KG1 (cell line): ENCODE measurements around the gene STEAP1B.
"Not testable (repeated sequence)": the region's sequence is repeated elsewhere in the genome, so short reads cannot be mapped to it uniquely, and the experiment has no call there.

Experiments used
- DNase-seq: peaks from one replicate; lab custom pipeline; 2025; lab: John Stamatoyannopoulos, UW

The STEAP1B gene

GRCh38 chr7:22496912-22497311 lies 3.1 kb downstream of the STEAP1B start:
- not testable (repeated sequence) for DNase-seq

DNA sequence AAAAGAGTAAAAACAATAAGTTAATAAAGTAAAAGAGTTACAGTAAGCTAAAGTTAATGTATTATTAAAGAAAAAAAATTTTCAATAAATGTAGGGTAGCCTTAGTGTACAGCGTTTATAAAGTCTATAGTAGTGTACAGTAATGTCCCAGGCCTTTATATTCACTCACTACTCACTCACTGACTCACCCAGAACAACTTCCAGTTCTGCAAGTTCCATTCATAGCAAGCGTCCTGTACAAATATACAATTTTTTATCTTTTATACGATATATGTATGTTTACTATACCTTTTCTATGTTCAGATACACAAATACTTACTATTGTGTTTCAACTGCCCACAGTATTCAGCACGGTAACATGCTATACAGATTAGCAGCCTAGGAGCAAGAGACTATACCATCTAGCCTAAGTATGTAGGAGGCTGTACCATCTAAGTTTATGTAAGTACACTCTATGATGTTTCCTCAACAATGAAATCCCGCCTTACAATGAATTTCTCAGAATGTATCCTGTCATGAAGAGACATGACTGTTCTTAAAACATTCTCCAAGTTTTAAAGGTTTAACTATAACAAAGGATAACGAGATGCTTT lies 3.6 kb downstream of the STEAP1B start:
- DNase-seq: not testable (repeated sequence)

DNA sequence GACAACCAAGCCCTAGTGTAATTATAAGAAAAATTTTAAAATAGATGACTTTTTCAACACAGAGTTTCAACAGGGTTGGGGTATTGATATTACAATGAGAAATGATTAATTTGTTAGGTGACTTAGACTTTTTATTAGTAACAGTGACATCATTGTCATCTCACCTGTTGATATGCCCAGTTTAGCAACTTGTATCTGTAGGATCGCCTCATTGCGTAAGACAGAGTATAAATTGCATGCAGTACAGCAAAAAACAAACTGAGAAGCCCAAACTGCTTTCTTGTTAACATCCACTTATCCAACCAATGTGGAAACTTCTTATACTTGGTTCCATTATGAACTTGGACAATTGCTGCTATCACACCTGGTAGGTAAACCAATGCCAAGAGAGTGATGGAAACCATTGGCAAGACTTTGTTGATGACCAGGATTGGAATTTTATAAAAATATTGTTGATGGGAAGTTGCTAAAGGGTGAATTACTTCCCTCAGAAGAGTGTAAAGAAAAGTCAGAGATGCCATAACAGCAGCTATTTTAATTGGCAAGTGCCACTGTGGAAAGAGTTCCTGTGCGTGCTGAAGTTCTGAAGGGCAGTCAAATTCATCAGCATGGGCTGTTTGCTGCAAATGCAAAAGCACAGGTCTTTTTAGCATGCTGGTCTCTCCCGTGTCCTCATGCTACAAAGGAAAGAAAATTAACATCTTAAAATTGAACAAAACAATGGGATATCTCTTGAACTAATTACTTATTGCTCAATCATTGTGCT lies 6.6 kb downstream of the STEAP1B start:
- DNase-seq: not testable (repeated sequence)

DNA sequence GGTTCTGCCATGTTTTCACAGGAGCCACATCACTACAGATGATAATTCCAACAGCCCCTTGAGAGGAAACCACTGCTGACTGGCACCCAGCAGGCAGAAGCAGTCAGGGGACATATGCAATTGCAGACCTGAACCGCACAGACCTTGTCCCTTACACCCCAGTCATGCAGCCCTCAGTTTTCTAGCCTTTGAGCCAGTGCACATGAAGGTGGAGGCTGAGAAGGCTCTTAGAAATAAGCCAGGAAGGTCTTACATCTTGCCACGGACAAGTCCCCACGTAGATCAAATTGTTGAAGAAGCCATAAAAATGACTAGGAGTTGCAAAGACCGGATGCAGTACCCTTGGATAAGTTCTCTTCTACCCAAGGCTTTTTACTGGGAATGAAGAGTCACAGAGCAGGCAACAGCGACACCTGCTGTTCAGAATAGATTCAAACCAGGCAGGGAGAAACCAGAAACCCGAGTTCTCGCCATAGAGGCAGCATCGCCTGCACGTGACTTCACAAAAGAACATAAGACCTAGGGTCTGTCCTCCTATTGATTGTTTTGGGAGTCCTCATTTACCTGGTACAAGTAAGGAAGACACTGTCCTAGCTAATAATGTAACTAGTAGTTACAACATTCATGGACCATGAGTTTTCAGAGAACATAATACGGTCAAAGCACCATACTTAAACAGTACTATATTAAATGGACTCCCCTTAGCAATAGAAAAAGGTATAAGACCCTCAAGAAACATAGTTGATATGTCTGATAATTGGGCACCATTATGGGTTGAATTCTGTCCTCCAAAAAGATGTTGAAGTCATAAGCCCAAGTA lies 11.1 kb downstream of the STEAP1B start:
- DNase-seq: peak; percentile 49

DNA sequence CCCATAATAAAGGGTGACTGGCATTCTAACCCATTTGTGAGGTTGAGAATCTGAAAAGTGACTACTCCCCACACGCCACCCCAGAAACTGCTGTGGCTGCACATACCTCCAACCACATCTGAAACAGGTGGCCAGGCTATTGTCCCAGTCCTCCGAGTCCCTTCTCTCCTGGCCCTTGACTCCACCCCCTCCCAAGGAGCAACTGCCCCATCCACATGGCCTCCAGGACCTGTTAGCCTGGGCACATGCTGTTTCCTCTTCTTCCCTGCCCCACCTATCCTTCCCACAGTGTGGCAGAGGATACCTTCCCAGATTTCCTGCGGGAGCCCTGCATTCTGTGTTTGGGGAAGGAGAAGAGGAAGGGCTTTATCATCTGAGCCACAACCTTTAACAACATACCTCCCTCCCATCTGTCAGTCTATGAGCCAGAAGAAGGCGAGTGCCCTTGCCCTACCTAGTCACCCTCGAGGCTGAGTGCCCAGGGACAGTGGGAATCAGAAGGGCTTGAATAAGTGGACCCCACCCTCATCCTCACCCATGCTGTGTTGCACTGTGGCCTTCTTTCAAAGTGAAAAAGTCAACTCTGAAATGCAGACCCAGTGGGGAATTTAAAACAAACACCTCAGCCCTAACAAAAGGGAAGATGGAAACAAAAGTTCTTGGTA lies 11.9 kb downstream of the STEAP1B start:
- no peak for DNase-seq

GRCh38 chr7:22486597-22486996 lies 13.4 kb downstream of the STEAP1B start:
- no peak for DNase-seq

- no peak for DNase-seq
These were observed 14.8 kb downstream of the STEAP1B start for GRCh38 chr7:22485189-22485588.

GRCh38 chr7:22482503-22482902 lies 17.5 kb downstream of the STEAP1B start:
- no peak for DNase-seq

DNA sequence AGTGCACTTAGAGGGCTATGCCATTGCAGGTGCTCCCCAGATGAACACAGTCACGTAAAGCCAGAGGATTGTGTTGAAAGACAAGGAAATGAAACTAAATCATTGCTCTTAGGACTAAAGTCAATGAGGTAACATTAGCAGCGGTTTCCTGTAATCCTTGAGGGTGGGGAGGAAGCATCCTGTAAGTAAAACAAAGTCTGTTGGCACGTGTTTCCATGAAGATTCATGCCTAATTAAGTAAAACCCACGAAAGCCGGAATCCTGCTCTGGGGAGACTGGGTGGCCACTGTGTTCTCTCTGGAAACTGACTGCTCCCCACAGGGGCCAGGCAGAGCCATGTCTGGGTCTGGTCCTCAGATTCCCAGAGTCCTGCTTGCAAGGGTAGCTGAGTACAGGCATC lies 18.3 kb downstream of the STEAP1B start:
- no peak for DNase-seq

DNA sequence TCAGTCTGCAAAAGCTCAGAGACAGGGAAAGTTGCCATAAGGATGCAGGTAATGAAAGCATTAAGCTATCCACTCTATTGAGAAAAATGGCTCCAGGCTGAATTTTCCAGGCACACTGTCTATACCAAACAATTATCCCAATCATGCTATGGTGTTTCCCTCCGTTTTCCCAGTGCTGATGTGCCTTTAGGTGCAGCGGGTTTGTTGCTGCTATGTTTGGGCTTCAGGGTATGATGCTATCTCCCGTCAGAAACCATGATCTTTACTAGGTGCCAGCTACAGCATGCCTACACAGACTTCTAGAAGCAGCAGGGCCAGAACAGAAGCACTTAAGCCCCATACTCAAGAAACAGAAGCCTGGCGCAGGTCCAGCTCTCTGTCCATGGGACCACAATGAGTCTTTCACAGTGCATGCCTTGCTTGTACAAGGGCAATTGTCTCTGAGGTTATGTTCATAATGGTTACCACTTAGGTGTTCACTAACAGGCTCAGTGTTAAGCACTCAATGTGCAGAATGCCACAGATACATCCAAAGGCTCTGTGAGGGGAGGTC lies 19.4 kb downstream of the STEAP1B start:
- no peak for DNase-seq

DNA sequence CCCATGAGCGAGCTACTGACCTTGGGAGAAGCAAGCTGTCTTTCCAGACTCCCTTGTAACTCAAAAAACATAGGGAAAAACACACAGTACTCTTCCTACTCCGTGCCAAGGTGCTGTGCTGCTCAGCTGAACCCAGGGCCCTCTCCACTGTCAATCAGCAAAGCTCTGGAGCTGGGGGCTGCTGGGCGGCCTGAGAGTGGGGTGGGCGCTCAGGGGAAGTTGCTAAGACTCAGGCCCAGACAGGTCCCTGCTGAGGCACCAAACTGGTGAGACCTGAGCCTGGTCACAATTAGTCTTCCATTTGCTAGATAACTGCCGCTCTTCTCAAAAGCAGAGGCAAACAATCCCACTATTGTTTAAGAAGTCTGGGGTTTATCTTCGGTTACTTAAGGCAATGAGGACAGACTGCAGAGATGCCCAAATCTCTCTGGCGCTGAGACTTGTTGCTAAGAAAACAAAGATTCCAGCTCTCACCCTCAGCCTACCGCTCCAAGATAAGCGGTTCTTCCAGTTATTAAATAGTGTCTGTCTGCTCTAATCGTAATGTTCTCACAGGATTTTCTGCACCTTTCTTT lies 22.0 kb downstream of the STEAP1B start:
- DNase-seq: no peak

- DNase-seq: no peak
These were observed 22.7 kb downstream of the STEAP1B start for GRCh38 chr7:22477262-22477661.

DNA sequence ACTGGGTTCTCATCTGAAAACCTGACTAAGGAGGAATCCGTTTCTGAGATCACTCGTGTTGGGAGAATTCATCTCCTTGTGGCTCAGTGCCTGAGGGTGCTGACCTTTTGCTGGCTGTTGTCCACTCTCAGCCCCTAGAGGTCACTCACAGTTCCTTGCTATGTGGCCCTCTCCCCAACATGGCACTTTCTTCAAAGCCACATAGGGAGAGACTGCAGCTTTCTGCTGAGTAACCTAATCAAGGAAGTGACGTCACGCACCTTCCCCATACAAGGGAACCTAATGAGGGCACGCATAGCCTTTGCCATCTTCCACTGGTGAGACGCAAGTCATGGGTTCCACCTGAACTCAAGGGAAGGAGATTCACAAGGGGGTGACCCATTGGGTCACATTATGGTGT lies 23.2 kb downstream of the STEAP1B start:
- no peak for DNase-seq

DNA sequence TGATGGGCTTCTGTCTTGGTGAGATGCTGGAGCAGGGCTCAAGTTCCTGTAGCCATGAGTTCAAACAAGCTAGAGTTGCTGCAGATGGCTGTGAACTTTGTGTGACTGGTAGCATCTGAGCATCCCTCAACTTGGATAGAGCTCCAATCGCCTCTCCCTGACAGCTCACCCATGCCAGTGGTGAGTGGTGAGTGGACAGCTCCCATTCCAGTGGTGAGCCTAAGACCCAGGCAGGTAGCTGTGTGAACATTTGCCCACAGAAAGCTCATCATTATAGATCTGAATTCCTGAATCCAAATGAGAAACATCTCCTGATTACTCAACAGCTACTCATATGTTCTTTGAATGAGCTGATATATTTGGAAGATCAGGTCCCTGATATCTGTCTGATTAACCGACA lies 25.3 kb downstream of the STEAP1B start:
- DNase-seq: no peak

- DNase-seq: no peak
These were observed 29.0 kb downstream of the STEAP1B start for GRCh38 chr7:22470981-22471380.

GRCh38 chr7:22469371-22470143 lies 30.4 kb downstream of the STEAP1B start:
- no peak for DNase-seq

- DNase-seq: no peak
These were observed 31.4 kb downstream of the STEAP1B start for GRCh38 chr7:22468609-22469008.

DNA sequence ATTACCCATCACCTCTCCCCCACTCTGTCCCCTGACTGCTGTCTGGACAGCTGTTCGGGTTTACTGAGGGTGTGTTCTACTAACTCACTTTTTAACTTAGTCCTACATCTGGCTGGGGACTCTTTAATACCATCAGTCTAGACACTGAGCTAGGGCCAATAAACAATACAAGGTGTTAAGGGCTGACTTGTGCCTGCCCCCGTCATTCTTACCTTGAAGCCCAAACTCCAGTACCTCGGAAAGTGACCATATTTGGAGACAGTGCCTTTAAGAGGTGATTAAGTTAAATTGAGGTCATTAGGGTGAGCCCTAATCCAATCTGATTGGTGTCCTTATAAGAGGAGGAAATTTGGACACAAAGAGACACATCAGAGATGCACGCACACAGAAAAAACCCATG lies 35.7 kb downstream of the STEAP1B start:
- DNase-seq: no peak

GRCh38 chr7:22460363-22460988 lies 39.5 kb downstream of the STEAP1B start:
- DNase-seq: no peak

- no peak for DNase-seq
These were observed 42.5 kb downstream of the STEAP1B start for GRCh38 chr7:22457471-22457870.
